NB4 (cell line): Measurements from ENCODE around the gene LENEP.

Source experiments
- DNase-seq: peaks from one replicate; pipeline ENCODE4 v3.0.0; 2010; ENCODE audit warnings: low read depth
- H3K4me3 ChIP-seq: one replicate; pipeline ENCODE4 v1.5.1; 2011; ENCODE audit warnings: mild to moderate bottlenecking, low read depth, low read length, moderate library complexity
- MYC ChIP-seq: IDR thresholded peaks from 2 replicates; pipeline ENCODE4 v1.6.1; 2011; ENCODE audit warnings: low read depth, low read length
- POLR2A ChIP-seq: IDR thresholded peaks from 2 replicates; pipeline ENCODE4 v1.6.1; 2011; ENCODE audit warnings: mild to moderate bottlenecking; ENCODE audit not compliant: insufficient read length; ENCODE audit errors: extremely low read depth
- TF ChIP-seq, protein P1 (sequence below): IDR thresholded peaks from one replicate; pipeline ENCODE4 v1.5.1; 2012; ENCODE audit warnings: low read depth, low read length
- TF ChIP-seq, protein P2 (sequence below): IDR thresholded peaks from 2 replicates; pipeline ENCODE4 v1.6.1; 2011; ENCODE audit warnings: low read depth, low read length

The LENEP gene

DNA sequence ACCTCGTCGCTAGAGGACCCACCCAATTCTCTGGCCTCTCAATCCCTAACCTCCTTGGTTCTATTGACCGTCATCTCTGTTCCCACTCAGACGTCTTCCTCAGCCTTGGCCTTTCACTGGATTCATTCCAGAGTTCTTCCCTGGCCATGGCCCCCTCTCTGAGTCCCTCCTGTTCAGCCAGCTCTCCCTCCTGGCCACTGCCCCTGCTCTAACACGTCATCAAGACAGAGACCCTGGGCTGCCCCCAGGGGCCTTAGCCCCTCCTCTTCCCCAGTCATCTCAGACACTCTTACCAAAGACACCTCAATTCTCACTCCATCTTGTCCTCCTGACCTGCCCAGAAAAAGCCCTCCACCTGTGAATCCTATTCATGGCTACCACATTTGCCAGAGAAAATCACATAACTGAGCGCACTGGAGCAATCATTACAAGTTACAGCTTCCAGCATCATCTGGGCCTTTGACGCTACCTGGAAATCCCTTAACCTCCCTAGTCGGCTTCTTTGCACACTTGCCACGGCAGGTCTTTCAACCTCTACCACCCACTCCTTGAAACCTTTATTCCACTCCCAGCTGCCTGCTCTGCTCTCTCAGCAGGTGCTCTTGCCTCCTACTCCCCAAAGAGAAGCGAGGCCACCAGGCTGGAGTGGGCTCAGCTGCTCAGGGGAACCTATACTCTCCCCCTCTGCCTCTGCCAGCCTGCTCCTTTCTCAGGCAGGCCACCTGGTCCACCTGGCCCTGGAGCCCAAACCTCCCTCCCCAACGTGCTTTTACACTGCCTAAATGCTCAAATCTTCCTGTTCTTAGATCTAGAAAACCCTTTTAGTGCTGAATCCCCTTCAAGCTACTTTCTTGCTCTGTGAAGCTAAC lies 26.2 kb downstream of the LENEP start:
- DNase-seq: no peak
- TF ChIP-seq, protein P1, sequence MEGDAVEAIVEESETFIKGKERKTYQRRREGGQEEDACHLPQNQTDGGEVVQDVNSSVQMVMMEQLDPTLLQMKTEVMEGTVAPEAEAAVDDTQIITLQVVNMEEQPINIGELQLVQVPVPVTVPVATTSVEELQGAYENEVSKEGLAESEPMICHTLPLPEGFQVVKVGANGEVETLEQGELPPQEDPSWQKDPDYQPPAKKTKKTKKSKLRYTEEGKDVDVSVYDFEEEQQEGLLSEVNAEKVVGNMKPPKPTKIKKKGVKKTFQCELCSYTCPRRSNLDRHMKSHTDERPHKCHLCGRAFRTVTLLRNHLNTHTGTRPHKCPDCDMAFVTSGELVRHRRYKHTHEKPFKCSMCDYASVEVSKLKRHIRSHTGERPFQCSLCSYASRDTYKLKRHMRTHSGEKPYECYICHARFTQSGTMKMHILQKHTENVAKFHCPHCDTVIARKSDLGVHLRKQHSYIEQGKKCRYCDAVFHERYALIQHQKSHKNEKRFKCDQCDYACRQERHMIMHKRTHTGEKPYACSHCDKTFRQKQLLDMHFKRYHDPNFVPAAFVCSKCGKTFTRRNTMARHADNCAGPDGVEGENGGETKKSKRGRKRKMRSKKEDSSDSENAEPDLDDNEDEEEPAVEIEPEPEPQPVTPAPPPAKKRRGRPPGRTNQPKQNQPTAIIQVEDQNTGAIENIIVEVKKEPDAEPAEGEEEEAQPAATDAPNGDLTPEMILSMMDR: no peak
- no peak for TF ChIP-seq MYC
- TF ChIP-seq POLR2A: no peak
- TF ChIP-seq, protein P2, sequence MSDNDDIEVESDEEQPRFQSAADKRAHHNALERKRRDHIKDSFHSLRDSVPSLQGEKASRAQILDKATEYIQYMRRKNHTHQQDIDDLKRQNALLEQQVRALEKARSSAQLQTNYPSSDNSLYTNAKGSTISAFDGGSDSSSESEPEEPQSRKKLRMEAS: no peak
- H3K4me3 ChIP-seq: no peak overlapping the region

DNA sequence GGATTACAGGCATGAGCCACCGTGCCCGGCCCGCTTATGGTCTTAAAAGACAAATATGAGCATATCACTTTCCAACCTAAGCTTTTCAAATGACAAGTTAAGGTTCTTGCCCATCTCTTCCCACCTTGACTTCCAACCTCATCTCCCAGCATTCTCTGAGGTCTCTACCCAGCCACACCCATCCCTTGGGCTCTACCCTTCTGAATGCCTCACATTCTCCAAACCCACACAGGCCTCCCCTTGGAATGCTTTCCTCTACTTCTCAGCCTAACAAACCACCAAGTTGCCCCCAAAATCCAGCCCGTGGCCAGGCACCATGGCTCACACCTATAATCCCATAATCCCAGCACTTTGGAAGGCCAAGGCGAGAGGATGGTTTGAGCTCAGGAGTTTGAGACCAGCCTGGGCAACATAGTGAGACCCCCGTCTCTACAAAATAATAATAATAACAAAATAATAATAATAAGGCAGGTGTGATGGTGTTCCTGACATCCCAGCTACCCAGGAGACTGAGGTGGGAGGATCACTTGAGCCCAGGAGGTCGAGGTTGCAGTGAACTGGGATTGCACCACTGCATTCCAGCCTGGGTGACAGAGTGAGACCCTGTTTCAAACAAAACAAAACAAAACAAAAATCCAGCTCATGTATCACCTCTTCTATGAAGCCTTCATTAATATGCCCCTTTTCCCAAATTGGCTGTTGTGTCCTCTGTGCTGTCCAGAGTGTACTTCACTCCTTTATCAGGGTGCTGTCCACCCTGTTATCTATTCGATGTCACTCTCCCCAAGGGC lies 28.9 kb downstream of the LENEP start:
- H3K4me3 ChIP-seq: no peak overlapping the region
- DNase-seq: no peak
- TF ChIP-seq, protein P1: no peak
- TF ChIP-seq, protein P2: no peak
- no peak for TF ChIP-seq MYC
- TF ChIP-seq POLR2A: no peak

DNA sequence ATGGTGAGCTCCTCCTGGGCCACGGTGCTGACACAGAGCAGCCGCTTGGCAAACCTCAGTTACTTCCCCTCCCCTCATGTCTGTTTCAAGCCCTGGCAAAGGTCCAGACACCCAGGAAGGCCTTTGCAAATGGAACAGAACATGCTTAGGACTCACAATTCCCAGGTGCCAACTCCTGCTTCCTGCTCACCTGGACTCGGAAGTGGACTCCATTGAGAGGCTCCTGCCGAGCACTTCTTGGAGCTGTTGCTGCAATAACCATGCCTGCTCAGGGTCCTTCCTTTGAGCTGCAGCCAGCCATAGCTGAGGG lies 29.5 kb downstream of the LENEP start:
- peak; percentile 23 for DNase-seq
- TF ChIP-seq POLR2A (no peak), MYC (no peak)
- TF ChIP-seq, protein P1: no peak
- TF ChIP-seq, protein P2: no peak
- no peak overlapping the region for H3K4me3 ChIP-seq

DNA sequence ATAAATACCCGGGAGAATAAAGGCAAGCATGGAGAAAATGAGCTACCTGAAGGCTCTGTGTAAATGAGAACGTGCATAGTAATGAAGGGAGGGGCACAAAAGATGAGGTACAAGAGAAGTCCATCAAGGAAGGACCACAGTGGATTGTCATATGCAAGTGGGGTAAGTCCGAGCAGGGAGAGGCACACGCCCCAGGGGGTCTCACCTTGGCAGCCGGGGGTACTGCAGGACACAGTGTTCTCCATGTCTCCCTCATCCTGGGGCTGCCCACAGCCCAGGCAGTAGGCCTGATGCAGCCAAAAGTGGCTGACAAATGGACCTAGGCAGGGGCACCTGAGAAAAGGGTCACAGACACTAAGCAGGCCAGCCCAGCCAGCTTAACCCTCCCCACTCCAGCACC lies 30.2 kb downstream of the LENEP start:
- no peak for TF ChIP-seq MYC
- TF ChIP-seq, protein P2: no peak
- TF ChIP-seq, protein P1: no peak
- TF ChIP-seq POLR2A: no peak
- DNase-seq: no peak
- H3K4me3 ChIP-seq: no peak overlapping the region

DNA sequence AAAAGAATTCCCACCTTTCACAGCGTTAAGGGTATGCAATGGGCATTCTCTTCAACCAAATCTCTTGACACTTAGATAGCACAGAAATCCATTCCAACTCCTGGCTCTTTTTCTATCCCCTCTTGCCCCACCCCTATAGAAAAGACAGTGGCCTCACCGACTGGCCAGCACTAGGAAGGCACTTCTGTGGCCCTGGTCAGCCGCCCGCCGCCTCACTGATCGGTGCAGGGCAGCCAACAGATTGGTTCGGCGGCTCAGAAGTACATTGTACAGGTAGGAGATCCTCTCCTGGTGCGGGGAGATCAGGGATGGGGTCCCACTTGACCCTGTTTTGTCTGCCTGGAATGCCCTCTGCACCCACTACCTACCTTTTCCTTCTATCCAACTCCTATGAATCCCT lies 30.9 kb downstream of the LENEP start:
- TF ChIP-seq MYC (no peak), POLR2A (no peak)
- TF ChIP-seq, protein P1: no peak
- TF ChIP-seq, protein P2: no peak
- DNase-seq: no peak
- no peak overlapping the region for H3K4me3 ChIP-seq
